H9 (cell line): ENCODE data around the gene CTSH. TPM values are rescaled to one million over a fixed set of nuclear protein-coding genes. Genes with fewer than 3 reads are reported as not detected.

Experiments used
- DNase-seq: peaks from one replicate; pipeline ENCODE4 v3.0.0-alpha.2; 2017
- H2AFZ ChIP-seq: one replicate; pipeline ENCODE4 v1.6.1; 2013; ENCODE audit warnings: mild to moderate bottlenecking, low read length, control low read depth, moderate library complexity
- H2AK5ac ChIP-seq: 2 replicates; pipeline ENCODE4 v1.6.1; 2013; ENCODE audit warnings: low read length, control low read depth, mixed read lengths; ENCODE audit not compliant: insufficient read length
- H2BK120ac ChIP-seq: one replicate; pipeline ENCODE4 v1.6.1; 2013; ENCODE audit warnings: low read depth, mild to moderate bottlenecking, low read length, control low read depth, inconsistent platforms; ENCODE audit not compliant: poor library complexity, severe bottlenecking
- H2BK12ac ChIP-seq: 2 replicates; pipeline ENCODE4 v1.6.1; 2013; ENCODE audit warnings: low read length, control low read depth, mixed read lengths, low read depth; ENCODE audit not compliant: insufficient read length
- H2BK15ac ChIP-seq: 2 replicates; pipeline ENCODE4 v1.6.1; 2013; ENCODE audit warnings: low read depth, low read length, control low read depth
- H2BK20ac ChIP-seq: one replicate; pipeline ENCODE4 v1.6.1; 2013; ENCODE audit warnings: low read depth, mild to moderate bottlenecking, low read length, control low read depth, inconsistent platforms; ENCODE audit not compliant: poor library complexity, severe bottlenecking
- H2BK5ac ChIP-seq: 2 replicates; pipeline ENCODE4 v1.6.1; 2013; ENCODE audit warnings: low read length, control low read depth, mixed read lengths; ENCODE audit not compliant: insufficient read length
- H3K14ac ChIP-seq: 2 replicates; pipeline ENCODE4 v1.6.1; 2013; ENCODE audit warnings: low read length, control low read depth; ENCODE audit not compliant: insufficient read depth
- H3K18ac ChIP-seq: 2 replicates; pipeline ENCODE4 v1.6.1; 2013; ENCODE audit warnings: low read depth, mild to moderate bottlenecking, mixed read lengths, low read length, control low read depth; ENCODE audit not compliant: insufficient read length
- H3K23ac ChIP-seq: 2 replicates; pipeline ENCODE4 v1.6.1; 2013; ENCODE audit warnings: low read length, control low read depth, mixed read lengths, low read depth; ENCODE audit not compliant: insufficient read length
- H3K23me2 ChIP-seq: 2 replicates; pipeline ENCODE4 v1.6.1; 2013; ENCODE audit warnings: low read depth, mild to moderate bottlenecking, mixed read lengths, low read length, control low read depth; ENCODE audit not compliant: insufficient read length, poor library complexity, severe bottlenecking
- H3K27ac ChIP-seq: 2 replicates; pipeline ENCODE4 v1.5.1; 2013; ENCODE audit warnings: low read length, control low read depth, mixed read lengths, low read depth; ENCODE audit not compliant: insufficient read length
- H3K27me3 ChIP-seq: 2 replicates; pipeline ENCODE4 v1.6.1; 2013; ENCODE audit warnings: low read length, control low read depth, inconsistent platforms; ENCODE audit not compliant: insufficient read depth
- H3K4ac ChIP-seq: 2 replicates; pipeline ENCODE4 v1.6.1; 2013; ENCODE audit warnings: low read depth, mild to moderate bottlenecking, control low read depth, inconsistent platforms, low read length, moderate library complexity
- H3K4me1 ChIP-seq: 2 replicates; pipeline ENCODE4 v1.6.1; 2013; ENCODE audit warnings: low read length, control low read depth, inconsistent platforms; ENCODE audit not compliant: insufficient read depth
- H3K4me2 ChIP-seq: 2 replicates; pipeline ENCODE4 v1.6.1; 2013; ENCODE audit warnings: low read length, control low read depth, mixed read lengths; ENCODE audit not compliant: insufficient read length, insufficient read depth
- H3K56ac ChIP-seq: 2 replicates; pipeline ENCODE4 v1.6.1; 2013; ENCODE audit warnings: low read depth, mild to moderate bottlenecking, mixed read lengths, low read length, control low read depth; ENCODE audit not compliant: insufficient read length
- H3K79me1 ChIP-seq: 2 replicates; pipeline ENCODE4 v1.6.1; 2013; ENCODE audit warnings: low read depth, mild to moderate bottlenecking, moderate library complexity, low read length, control low read depth, inconsistent platforms; ENCODE audit not compliant: insufficient read depth, poor library complexity, severe bottlenecking
- H3K79me2 ChIP-seq: 2 replicates; pipeline ENCODE4 v1.6.1; 2013; ENCODE audit warnings: low read length, control low read depth, inconsistent platforms; ENCODE audit not compliant: insufficient read depth
- H3K9ac ChIP-seq: 2 replicates; pipeline ENCODE4 v1.6.1; 2013; ENCODE audit warnings: low read length, control low read depth, mixed read lengths; ENCODE audit not compliant: insufficient read length; ENCODE audit errors: extremely low read depth
- H3K9me3 ChIP-seq: one replicate; pipeline ENCODE4 v1.6.1; 2013; ENCODE audit warnings: low read depth, low read length, inconsistent platforms; ENCODE audit not compliant: control insufficient read depth
- H3T11ph ChIP-seq: one replicate; pipeline ENCODE4 v1.6.1; 2013; ENCODE audit warnings: mild to moderate bottlenecking, low read length, control low read depth, inconsistent platforms
- H4K20me1 ChIP-seq: one replicate; pipeline ENCODE4 v1.6.1; 2013; ENCODE audit not compliant: control insufficient read depth, insufficient read length, insufficient read depth
- H4K5ac ChIP-seq: 2 replicates; pipeline ENCODE4 v1.6.1; 2013; ENCODE audit warnings: low read depth, mild to moderate bottlenecking, mixed read lengths, low read length, control low read depth; ENCODE audit not compliant: insufficient read length
- H4K8ac ChIP-seq: replicated peaks from 2 replicates; pipeline ENCODE4 v1.6.1; 2013; ENCODE audit warnings: low read length, control low read depth, mixed read lengths, low read depth; ENCODE audit not compliant: insufficient read length
- H4K91ac ChIP-seq: 2 replicates; pipeline ENCODE4 v1.6.1; 2013; ENCODE audit warnings: low read depth, mild to moderate bottlenecking, moderate library complexity, mixed read lengths, low read length, control low read depth; ENCODE audit not compliant: insufficient read length
- H3K27ac Mint-ChIP-seq, 3 experiments: 2 replicates in 2 of 3; 3 replicates in 1 of 3; pipeline ENCODE4 v1.8.0; 2020 to 2021; ENCODE audit warnings: mixed read lengths in 3 of 3, mild to moderate bottlenecking in 1 of 3, moderate library complexity in 1 of 3
- H3K27me3 Mint-ChIP-seq: 2 replicates; pipeline ENCODE4 v1.8.0; 2021; ENCODE audit warnings: low read depth, mild to moderate bottlenecking, moderate library complexity, mixed read lengths
- H3K36me3 Mint-ChIP-seq, 3 experiments: 2 replicates in 2 of 3; 3 replicates in 1 of 3; pipeline ENCODE4 v1.8.0; 2020 to 2021; ENCODE audit warnings: low read depth in 3 of 3, mixed read lengths in 3 of 3; ENCODE audit not compliant: insufficient read depth in 1 of 3
- H3K4me1 Mint-ChIP-seq, 2 experiments: 2 replicates each; pipeline ENCODE4 v1.8.0; 2020; ENCODE audit warnings: mixed read lengths in 2 of 2
- H3K4me3 Mint-ChIP-seq, 2 experiments: 2 replicates in 1 of 2; 3 replicates in 1 of 2; pipeline ENCODE4 v1.8.0; 2020 to 2021; ENCODE audit warnings: mild to moderate bottlenecking in 2 of 2, mixed read lengths in 2 of 2, moderate library complexity in 1 of 2
- H3K9me3 Mint-ChIP-seq, 2 experiments: 2 replicates in 1 of 2; 3 replicates in 1 of 2; pipeline ENCODE4 v1.8.0; 2020; ENCODE audit warnings: mild to moderate bottlenecking in 2 of 2, mixed read lengths in 2 of 2, moderate library complexity in 1 of 2
- CTCF ChIP-seq: fragments of 200-600 bp; sonication (generic); conservative IDR thresholded peaks from 3 replicates; pipeline ENCODE4 v1.8.0; 2021; ENCODE audit warnings: antibody characterized with exemption, mild to moderate bottlenecking
- whole genome bisulfite sequencing: extraction: QIAGEN DNeasy Blood & Tissue Kit; methylation state at CpG from one replicate; pipeline ENCODE4 v1.1.7; 2013; ENCODE audit warnings: missing lambda C conversion rate, low lambda C conversion rate, mixed read lengths; ENCODE audit not compliant: insufficient read length; ENCODE audit errors: extremely low coverage; 5-methylcytosine and 5-hydroxymethylcytosine counted together
- total RNA-seq: library from RNA; stranded (reverse); gene quantifications from 2 replicates; pipeline ENCODE4 v1.2.1, GENCODE V29; 2021

CTSH gene
- total RNA-seq, 1 experiment from 2014 or later = 15.5 TPM

GRCh38 chr15:78925076-78925624 is 19.7 kb downstream of the CTSH start:
- no peak overlapping the region for H3K27ac ChIP-seq
- H2BK15ac ChIP-seq = no peak overlapping the region
- no peak overlapping the region for H2AK5ac ChIP-seq
- H4K91ac ChIP-seq = no peak overlapping the region
- no peaks in the 10 kb centered on the region for H3K23me2 ChIP-seq
- no peaks in the 10 kb centered on the region for H4K20me1 ChIP-seq
- no peaks in the 10 kb centered on the region for H3K9me3 ChIP-seq
- Mint-ChIP-seq H3K9me3 (no peaks in the 10 kb centered on the region; a peak in 1 of 5 replicates), H3K36me3 (peaks cover 13 to 30% (median 28%) of the 10 kb centered on the region in 3 experiments), H3K4me1 (peaks cover 4% of the 10 kb centered on the region in 2 experiments; a peak in 2 of 4 replicates), H3K27me3 (no peaks in the 10 kb centered on the region), H3K27ac (no peak overlapping the region; a peak in 1 of 7 replicates), H3K4me3 (no peak overlapping the region)
- WGBS = no CpG with 5 or more reads among the region's 10 CpGs
- no peak overlapping the region for H3K23ac ChIP-seq
- no peak overlapping the region for H3K56ac ChIP-seq
- H2BK5ac ChIP-seq = no peak overlapping the region
- H3K9ac ChIP-seq = no peak overlapping the region
- H3K14ac ChIP-seq = no peak overlapping the region
- H3K79me2 ChIP-seq = no peaks in the 10 kb centered on the region
- no peaks in the 10 kb centered on the region for H3K27me3 ChIP-seq
- no peak overlapping the region for H3K18ac ChIP-seq
- no peak for TF ChIP-seq CTCF
- H2AFZ ChIP-seq = no peak overlapping the region
- no peak overlapping the region for H3K4me2 ChIP-seq
- H2BK20ac ChIP-seq = no peak overlapping the region
- H3K4me1 ChIP-seq = no peaks in the 10 kb centered on the region
- H2BK120ac ChIP-seq = no peak overlapping the region
- no peak overlapping the region for H4K8ac ChIP-seq
- H3T11ph ChIP-seq = no peak overlapping the region
- H3K4ac ChIP-seq = no peak overlapping the region
- no peak overlapping the region for H2BK12ac ChIP-seq
- H3K79me1 ChIP-seq = no peaks in the 10 kb centered on the region
- no peak for DNase-seq
- no peak overlapping the region for H4K5ac ChIP-seq
